MM.1S (cell line): ENCODE results near the gene RPS21.

Experiments used
- DNase-seq: peaks from one replicate; pipeline ENCODE4 v3.0.0-alpha.2; 2015
- H2AFZ ChIP-seq: fragments of 300-600 bp; sonication (generic); 2 replicates; pipeline ENCODE4 v1.6.0; 2016; ENCODE audit warnings: antibody characterized with exemption, low read length
- H3F3A ChIP-seq: fragments of 300-600 bp; sonication (generic); 2 replicates; pipeline ENCODE4 v1.6.1; 2016; ENCODE audit warnings: mild to moderate bottlenecking, antibody characterized with exemption, low read length, moderate library complexity, mixed read lengths; ENCODE audit not compliant: insufficient read depth
- H3K27ac ChIP-seq: fragments of 300-600 bp; sonication (generic); 2 replicates; pipeline ENCODE4 v1.5.1; 2016; ENCODE audit warnings: mild to moderate bottlenecking, low read length
- H3K27me3 ChIP-seq: fragments of 300-600 bp; sonication (generic); replicated peaks from 2 replicates; pipeline ENCODE4 v1.6.0; 2016; ENCODE audit warnings: low read length; ENCODE audit not compliant: insufficient read depth
- H3K36me3 ChIP-seq: fragments of 300-600 bp; sonication (generic); replicated peaks from 2 replicates; pipeline ENCODE4 v1.6.1; 2016; ENCODE audit warnings: mild to moderate bottlenecking, low read length, mixed read lengths; ENCODE audit not compliant: insufficient read depth
- H3K4me1 ChIP-seq: fragments of 300-600 bp; sonication (generic); 2 replicates; pipeline ENCODE4 v1.6.1; 2016; ENCODE audit warnings: low read length, mixed read lengths
- H3K4me2 ChIP-seq: fragments of 300-600 bp; sonication (generic); 2 replicates; pipeline ENCODE4 v1.6.0; 2016; ENCODE audit warnings: low read depth, low read length
- H3K4me3 ChIP-seq: fragments of 300-600 bp; sonication (generic); 2 replicates; pipeline ENCODE4 v1.5.1; 2016; ENCODE audit warnings: low read length, mixed read lengths
- H3K79me2 ChIP-seq: fragments of 300-600 bp; sonication (generic); 2 replicates; pipeline ENCODE4 v1.6.1; 2016; ENCODE audit warnings: mixed run types, low read length, mixed read lengths
- H3K9ac ChIP-seq: fragments of 300-600 bp; sonication (generic); 2 replicates; pipeline ENCODE4 v1.6.1; 2016; ENCODE audit warnings: low read length, mixed read lengths
- H3K9me2 ChIP-seq: fragments of 300-600 bp; sonication (generic); replicated peaks from 2 replicates; pipeline ENCODE4 v1.6.1; 2016; ENCODE audit warnings: mild to moderate bottlenecking, low read length, mixed read lengths; ENCODE audit not compliant: insufficient read depth
- H3K9me3 ChIP-seq: fragments of 300-600 bp; sonication (generic); replicated peaks from 2 replicates; pipeline ENCODE4 v1.6.1; 2016; ENCODE audit warnings: mild to moderate bottlenecking, low read length, mixed read lengths; ENCODE audit not compliant: insufficient read depth
- H4K20me1 ChIP-seq: fragments of 300-600 bp; sonication (generic); 2 replicates; pipeline ENCODE4 v1.6.1; 2016; ENCODE audit warnings: mild to moderate bottlenecking, low read length, moderate library complexity, mixed read lengths; ENCODE audit not compliant: insufficient read depth
- CTCF ChIP-seq: fragments of 300-600 bp; sonication (generic); IDR thresholded peaks from 2 replicates; pipeline ENCODE4 v1.5.1; 2016; ENCODE audit warnings: antibody characterized with exemption, low read length, mixed read lengths
- EZH2 ChIP-seq: fragments of 300-600 bp; sonication (generic); optimal IDR thresholded peaks from 2 replicates; pipeline ENCODE3; 2017; ENCODE audit warnings: low read depth, mild to moderate bottlenecking, antibody characterized with exemption, low read length, mixed read lengths
- EZH2phosphoT487 ChIP-seq: fragments of 300-600 bp; sonication (generic); IDR thresholded peaks from 2 replicates; pipeline ENCODE4 v1.6.1; 2018; ENCODE audit warnings: antibody characterized with exemption, low read length

Gene RPS21

GRCh38 chr20:62419759-62420158 is 32.9 kb downstream of the RPS21 start:
- H3K4me2 ChIP-seq, result no peak overlapping the region
- H3K9me2 ChIP-seq, result no peaks in the 10 kb centered on the region
- no peak overlapping the region for H3K4me3 ChIP-seq
- no peak for TF ChIP-seq EZH2
- TF ChIP-seq EZH2phosphoT487, result no peak
- TF ChIP-seq CTCF, result no peak
- H3K27ac ChIP-seq, result no peak overlapping the region
- no peak overlapping the region for H2AFZ ChIP-seq
- no peaks in the 10 kb centered on the region for H3K9me3 ChIP-seq
- no peaks in the 10 kb centered on the region for H4K20me1 ChIP-seq
- no peaks in the 10 kb centered on the region for H3K36me3 ChIP-seq
- peaks cover 93% of the 10 kb centered on the region for H3K27me3 ChIP-seq
- no peaks in the 10 kb centered on the region for H3K4me1 ChIP-seq
- no peak for DNase-seq
- no peaks in the 10 kb centered on the region for H3K79me2 ChIP-seq
- H3K9ac ChIP-seq, result no peak overlapping the region
- H3F3A ChIP-seq, result no peaks in the 10 kb centered on the region

- Histone ChIP-seq H2AFZ (no peak overlapping the region), H4K20me1 (no peaks in the 10 kb centered on the region)
These were observed 34.2 kb downstream of the RPS21 start for GRCh38 chr20:62420846-62421715.

GRCh38 chr20:62421716-62421990 is 34.8 kb downstream of the RPS21 start:
- H3K4me2 ChIP-seq, result no peak overlapping the region
- no peak overlapping the region for H3K9ac ChIP-seq
- no peaks in the 10 kb centered on the region for H3K79me2 ChIP-seq
- H3K9me2 ChIP-seq, result no peaks in the 10 kb centered on the region
- no peak for TF ChIP-seq CTCF
- H4K20me1 ChIP-seq, result no peaks in the 10 kb centered on the region
- H3K4me3 ChIP-seq, result no peak overlapping the region
- H3F3A ChIP-seq, result no peaks in the 10 kb centered on the region
- no peak overlapping the region for H3K27ac ChIP-seq
- no peaks in the 10 kb centered on the region for H3K36me3 ChIP-seq
- peaks cover 95% of the 10 kb centered on the region for H3K27me3 ChIP-seq
- no peaks in the 10 kb centered on the region for H3K4me1 ChIP-seq
- H3K9me3 ChIP-seq, result no peaks in the 10 kb centered on the region
- DNase-seq, result no peak
- no peak overlapping the region for H2AFZ ChIP-seq

More at GRCh38 chr20:62420846-62421715, 34.2 kb downstream of the RPS21 start:
- Histone ChIP-seq H3K79me2 (no peaks in the 10 kb centered on the region), H3K27ac (no peak overlapping the region), H3K4me1 (no peaks in the 10 kb centered on the region), H3K4me2 (no peak overlapping the region), H3K9ac (no peak overlapping the region), H3K9me3 (no peaks in the 10 kb centered on the region), H3K27me3 (peaks cover 94% of the 10 kb centered on the region), H3K4me3 (no peak overlapping the region), H3K9me2 (no peaks in the 10 kb centered on the region), H3F3A (no peaks in the 10 kb centered on the region), H3K36me3 (no peaks in the 10 kb centered on the region)
- no peak for TF ChIP-seq CTCF
- TF ChIP-seq EZH2phosphoT487, result no peak
- TF ChIP-seq EZH2, result no peak
- no peak for DNase-seq
